CD4-positive, alpha-beta T cell treated with Interleukin-21 for 1 hour (primary cell): ENCODE results near the gene SLC7A7.
"Not testable (repeated sequence)": the region's sequence is repeated elsewhere in the genome, so short reads cannot be mapped to it uniquely, and the experiment has no call there.

ENCODE experiments used
- DNase-seq: peaks from one replicate; pipeline ENCODE4 v3.0.0-alpha.2; 2020

Gene SLC7A7

GRCh38 chr14:22814941-22815713 is at the start of gene SLC7A7:
Gene SLC7A7, minus strand, starts transcription at chr14:22815435. Its CDS starts 2,037 bp downstream, at chr14:22813398.
- no peak for DNase-seq

- DNase-seq, result no peak
Observed at GRCh38 chr14:22864979-22865378, 49.7 kb upstream of the SLC7A7 start.

GRCh38 chr14:22861651-22862050 is 46.4 kb upstream of the SLC7A7 start:
- DNase-seq, result no peak

- not testable (repeated sequence) for DNase-seq
Observed at GRCh38 chr14:22860377-22860776, 45.1 kb upstream of the SLC7A7 start.

- DNase-seq, result no peak
Observed at GRCh38 chr14:22856428-22856827, 41.2 kb upstream of the SLC7A7 start.

GRCh38 chr14:22854963-22855724 is 39.9 kb upstream of the SLC7A7 start:
- no peak for DNase-seq

GRCh38 chr14:22854296-22854695 is 39.1 kb upstream of the SLC7A7 start:
- not testable (repeated sequence) for DNase-seq

- DNase-seq, result peak; percentile 90
Observed at GRCh38 chr14:22852940-22853767, 37.9 kb upstream of the SLC7A7 start.

- no peak for DNase-seq
Observed at GRCh38 chr14:22852599-22852939, 37.3 kb upstream of the SLC7A7 start.

GRCh38 chr14:22852178-22852577 is 36.9 kb upstream of the SLC7A7 start:
- not testable (repeated sequence) for DNase-seq

- no peak for DNase-seq
Observed at GRCh38 chr14:22850944-22851764, 35.9 kb upstream of the SLC7A7 start.

- DNase-seq, result no peak
Observed at GRCh38 chr14:22849212-22849819, 34.1 kb upstream of the SLC7A7 start.

GRCh38 chr14:22848351-22849164 is 33.3 kb upstream of the SLC7A7 start:
- DNase-seq, result no peak

GRCh38 chr14:22847661-22848341 is 32.6 kb upstream of the SLC7A7 start:
- no peak for DNase-seq

GRCh38 chr14:22846811-22847307 is 31.6 kb upstream of the SLC7A7 start:
- DNase-seq, result no peak

GRCh38 chr14:22845821-22846625 is 30.8 kb upstream of the SLC7A7 start:
- no peak for DNase-seq

- DNase-seq, result no peak
Observed at GRCh38 chr14:22845103-22845394, 29.8 kb upstream of the SLC7A7 start.

- DNase-seq, result no peak
Observed at GRCh38 chr14:22844221-22845102, 29.2 kb upstream of the SLC7A7 start.
